GM12878 (cell line): Measurements from ENCODE around the gene SPATC1L. TPM values are rescaled to one million over a fixed set of nuclear protein-coding genes. Genes with fewer than 3 reads are reported as not detected.
A peak's percentile ranks its signal among the peaks of the same experiment; 100 is the strongest.
"Not testable (repeated sequence)": the region's sequence is repeated elsewhere in the genome, so short reads cannot be mapped to it uniquely, and the experiment has no call there.

Experiments used
- ATAC-seq: fragments of 200-7000 bp; cut with Tn5 transposase; 3 replicates; pipeline ENCODE4 v1.9.1; 2020; ENCODE audit warnings: mild to moderate bottlenecking, moderate library complexity
- BruUV-seq: library from RNA; stranded (reverse); fragments of 400-500 nt; replicated peaks from 2 replicates; lab custom pipeline; 2021; lab: Mats Ljungman, UMichigan
- CTCF ChIA-PET: fragments of 300-600 bp; sonication (Branson Sonifier 250); formaldehyde crosslinking; extraction: SDS; loops from one replicate; lab custom pipeline; 2021; ENCODE audit warnings: inconsistent platforms; lab: Yijun Ruan, JAX
- POLR2A ChIA-PET: fragments of 350-600 bp; formaldehyde crosslinking; extraction: SDS; loops from one replicate; lab custom pipeline; 2021; ENCODE audit warnings: inconsistent platforms; lab: Charles Lee
- RAD21 ChIA-PET: fragments of 300-600 bp; sonication (Branson Sonifier 250); formaldehyde crosslinking; loops from one replicate; lab custom pipeline; 2023; ENCODE audit warnings: antibody characterized with exemption; ENCODE audit not compliant: unreplicated experiment; lab: Charles Lee
- SMC1A ChIA-PET: fragments of 300-600 bp; sonication (Branson Sonifier 250); formaldehyde crosslinking; loops from one replicate; lab custom pipeline; 2023; ENCODE audit not compliant: unreplicated experiment, uncharacterized antibody; lab: Charles Lee
- DNase-seq: peaks from one replicate; pipeline ENCODE4 v3.0.0-alpha.2; 2011; ENCODE audit warnings: low read depth, low spot score
- FAIRE-seq: peaks from 3 replicates; lab custom pipeline; 2011; peaks lifted over from hg19 to GRCh38; lab: Jason Lieb, UNC
- H2AFZ ChIP-seq: 2 replicates; pipeline ENCODE4 v1.6.0; 2011; ENCODE audit warnings: low read depth, low read length, control low read depth; ENCODE audit not compliant: control insufficient read depth
- H3K27ac ChIP-seq: 2 replicates; pipeline ENCODE4 v1.5.1; 2011; ENCODE audit warnings: control low read depth; ENCODE audit not compliant: control insufficient read depth, insufficient read depth
- H3K27me3 ChIP-seq, 2 experiments: replicated peaks in 1 of 2; 2 replicates each; pipeline versions ENCODE4 v1.6.0 to v1.6.1; 2011; ENCODE audit warnings: low read length in 1 of 2; ENCODE audit not compliant: control insufficient read depth in 2 of 2, insufficient read depth in 2 of 2
- H3K36me3 ChIP-seq, 2 experiments: 2 replicates each; pipeline ENCODE4 v1.5.1; 2011; ENCODE audit warnings: low read length in 1 of 2; ENCODE audit not compliant: control insufficient read depth in 2 of 2, insufficient read depth in 2 of 2
- H3K4me1 ChIP-seq: 2 replicates; pipeline ENCODE4 v1.6.1; 2011; ENCODE audit warnings: mild to moderate bottlenecking, low read length, moderate library complexity, mixed read lengths; ENCODE audit not compliant: control insufficient read depth, insufficient read depth
- H3K4me2 ChIP-seq: 2 replicates; pipeline ENCODE4 v1.6.0; 2011; ENCODE audit warnings: control low read depth; ENCODE audit not compliant: control insufficient read depth, insufficient read depth
- H3K4me3 ChIP-seq: fragments of 200-600 bp; sonication (generic); 2 replicates; pipeline ENCODE4 v1.5.1; 2016
- H3K79me2 ChIP-seq: 2 replicates; pipeline ENCODE4 v1.6.0; 2011; ENCODE audit warnings: low read length; ENCODE audit not compliant: control insufficient read depth, insufficient read depth
- H3K9ac ChIP-seq: 2 replicates; pipeline ENCODE4 v1.8.0; 2011; ENCODE audit warnings: low read length, control low read depth, mixed read lengths; ENCODE audit not compliant: control insufficient read depth, insufficient read depth
- H3K9me3 ChIP-seq: replicated peaks from 3 replicates; pipeline ENCODE4 v1.5.1; 2011; ENCODE audit warnings: mild to moderate bottlenecking, low read length; ENCODE audit not compliant: control insufficient read depth, insufficient read depth
- H4K20me1 ChIP-seq: 2 replicates; pipeline ENCODE4 v1.6.0; 2011; ENCODE audit not compliant: control insufficient read depth, insufficient read depth
- CREM ChIP-seq: IDR thresholded peaks from 2 replicates; pipeline ENCODE4 v1.6.1; 2014; ENCODE audit warnings: antibody characterized with exemption, low read depth
- E2F8 ChIP-seq: fragments of 450-650 bp; IDR thresholded peaks from 2 replicates; pipeline ENCODE4 v1.6.1; 2018; ENCODE audit warnings: mild to moderate bottlenecking, low read depth, moderate library complexity; ENCODE audit not compliant: partially characterized antibody
- ESRRA ChIP-seq: IDR thresholded peaks from 2 replicates; pipeline ENCODE4 v1.6.1; 2012; ENCODE audit warnings: mild to moderate bottlenecking, low read length, improper control_type of control experiment
- LARP7 ChIP-seq: fragments of 450-650 bp; IDR thresholded peaks from 2 replicates; pipeline ENCODE4 v1.6.1; 2017; ENCODE audit warnings: mild to moderate bottlenecking
- PML ChIP-seq: IDR thresholded peaks from 2 replicates; pipeline ENCODE4 v1.6.1; 2012; ENCODE audit warnings: low read length, inconsistent platforms
- POLR2AphosphoS2 ChIP-seq: IDR thresholded peaks from 2 replicates; pipeline ENCODE4 v1.6.1; 2011; ENCODE audit warnings: low read depth, mild to moderate bottlenecking, low read length, improper control_type of control experiment, moderate library complexity
- TCF7 ChIP-seq: IDR thresholded peaks from 2 replicates; pipeline ENCODE4 v1.6.1; 2014; ENCODE audit warnings: antibody characterized with exemption, borderline replicate concordance
- USF2 ChIP-seq: IDR thresholded peaks from 2 replicates; pipeline ENCODE4 v1.6.1; 2011; ENCODE audit warnings: low read depth, low read length, improper control_type of control experiment, borderline replicate concordance
- ZNF384 ChIP-seq: IDR thresholded peaks from 2 replicates; pipeline ENCODE4 v1.6.1; 2012; ENCODE audit warnings: low read depth, mild to moderate bottlenecking, low read length, improper control_type of control experiment, borderline replicate concordance
- ZNF622 ChIP-seq: fragments of 450-650 bp; IDR thresholded peaks from 2 replicates; pipeline ENCODE4 v1.6.1; 2017; ENCODE audit warnings: mild to moderate bottlenecking, inconsistent platforms
- WGBS: methylation state at CpG from one replicate; pipeline ENCODE4 v1.1.6; 2016; ENCODE audit warnings: low lambda C conversion rate; ENCODE audit not compliant: insufficient replicate concordance, insufficient coverage; ENCODE audit errors: missing lambda C conversion rate; 5-methylcytosine and 5-hydroxymethylcytosine counted together
- in situ Hi-C: fragments of 300-500 bp; cut with MboI; formaldehyde crosslinking; loops from 9 replicates; pipeline ENCODE4 v1.14.3; 2018; ENCODE audit warnings: mixed read lengths
- intact Hi-C: fragments of 100-400 bp; cut with micrococcal nuclease; formaldehyde crosslinking; loops from one replicate; pipeline ENCODE4 v1.14.2; 2022; ENCODE audit not compliant: unreplicated experiment
- polyA plus RNA-seq, 11 experiments: library from polyadenylated mRNA; depleted of rRNA in 4 of 11; unstranded in 6 of 11; stranded (reverse) in 5 of 11; fragments of >200 nt; fragmentation: Nextera tagmentation in 4 of 11; fragmentation: Illumina TruSeq in 1 of 11; extraction: Ambion mirVana in 4 of 11; extraction: Trizol in 1 of 11; gene quantifications; 1 replicate in 1 of 11; 2 replicates in 10 of 11; pipeline versions ENCODE4 v1.2.1 to v1.2.3, GENCODE V29; 2011 to 2016; ENCODE audit warnings: inconsistent platforms in 2 of 11, missing spikeins in 2 of 11, low read depth in 1 of 11
- total RNA-seq, 4 experiments: library from RNA; depleted of rRNA in 3 of 4; stranded (reverse); fragments of >200 nt in 3 of 4; fragmentation: Illumina TruSeq in 1 of 4; extraction: Trizol in 1 of 4; gene quantifications; 2 replicates each; pipeline versions ENCODE4 v1.2.1 to v1.2.3, GENCODE V29; 2013 to 2021

SPATC1L gene
- total and polyA plus RNA-seq, 10 of the 15 experiments (the other 5 are each of a cell fraction or from before 2014, with no cell fraction given) = 1.4 to 16.0 (median 7.0) TPM; not detected in 2

- TF ChIP-seq E2F8 (peak; percentile 12), ESRRA (no peak), POLR2AphosphoS2 (no peak), USF2 (no peak), CREM (0 out of 2 replicates have a peak, but pooled peaks have one; percentile 12), LARP7 (0 out of 2 replicates have a peak, but pooled peaks have one; percentile 17), PML (no peak), ZNF622 (no peak), TCF7 (no peak), ZNF384 (no peak)
Measured at GRCh38 chr21:46184625-46185555, 631 bp upstream of the SPATC1L start (continued).

GRCh38 chr21:46183337-46183909, 836 bp downstream of the SPATC1L start:
- H3K9me3 ChIP-seq, H3K4me1 ChIP-seq, H2AFZ ChIP-seq, POLR2A ChIA-PET, CTCF ChIA-PET, RAD21 ChIA-PET, H3K27ac ChIP-seq, H3K9ac ChIP-seq, H3K36me3 ChIP-seq, in situ Hi-C loops, H3K27me3 ChIP-seq, BruUV-seq, H3K79me2 ChIP-seq, ATAC-seq, FAIRE-seq, intact Hi-C loops, SMC1A ChIA-PET, DNase-seq, H4K20me1 ChIP-seq: not testable (repeated sequence)
- 39% methylated on average over 5 of the region's 13 CpGs for WGBS
- peak overlapping the region; percentile 99 for H3K4me3 ChIP-seq
- H3K4me2 ChIP-seq = peak overlapping the region; percentile 95
